Frontal cortex (tissue), 4 donors: ENCODE measurements around the gene COA8. TPM values are rescaled to one million over a fixed set of nuclear protein-coding genes. Genes with fewer than 3 reads are reported as not detected.

Experiments used
- DNase-seq, 2 donors: peaks; one replicate each; pipeline ENCODE4 v3.0.0; 2012; ENCODE audit warnings: low spot score in 2 of 2
- FAIRE-seq: peaks from 2 replicates; lab custom pipeline; 2012; peaks lifted over from hg19 to GRCh38; lab: Jason Lieb, UNC
- small RNA-seq: library from RNA; depleted of rRNA; stranded (forward); fragments of <200 nt; gene quantifications from one replicate; pipeline ENCODE3, GENCODE V24; 2014
- total RNA-seq: library from RNA; depleted of rRNA; stranded (reverse); fragments of >200 nt; gene quantifications from one replicate; pipeline ENCODE4 v1.2.3, GENCODE V29; 2014
- donor health status: control.
- donor health status: control.
- donor health status: control.

COA8 gene
- total RNA-seq, 1 donor from 2014 or later = 38.3 TPM

GRCh38 chr14:103630364-103631108 is 67.8 kb downstream of the COA8 start:
- FAIRE-seq = no peak
- DNase-seq = no peak

GRCh38 chr14:103633391-103633790 is 70.6 kb downstream of the COA8 start:
- FAIRE-seq (no peak), DNase-seq (no peak)

- FAIRE-seq = no peak
- DNase-seq = no peak
Measured at GRCh38 chr14:103634156-103634555, 71.4 kb downstream of the COA8 start.

GRCh38 chr14:103638594-103638993 is 75.8 kb downstream of the COA8 start:
- no peak for DNase-seq

More at GRCh38 chr14:103638594-103638993, 75.8 kb downstream of the COA8 start:
- FAIRE-seq = no peak

Small RNA genes lying within 50 kb of the gene (small RNA-seq; reads per million reads assigned to genes)
- not detected for gene RNU4-68P
- gene RNU7-160P = not detected

Other genes with a start within 250 kb of the COA8 start
- gene EIF5, start 228.7 kb upstream of the COA8 start, total RNA-seq = 129 TPM
- 152 TPM for gene MARK3, start 177.5 kb upstream of the COA8 start, total RNA-seq
- 260 TPM for gene CKB, start 40.1 kb upstream of the COA8 start, total RNA-seq
- 4.9 TPM for gene TRMT61A, start 33.8 kb upstream of the COA8 start, total RNA-seq
- gene BAG5, start 303 bp upstream of the COA8 start, total RNA-seq = 51.4 TPM
- gene KLC1, start 66.3 kb downstream of the COA8 start, total RNA-seq = 322 TPM
- 9.8 TPM for gene XRCC3, start 152.5 kb downstream of the COA8 start, total RNA-seq
- gene ZFYVE21, start 152.8 kb downstream of the COA8 start, total RNA-seq = 40.4 TPM